ENCODE results near the gene MUC20.
"Not testable (repeated sequence)": the region's sequence is repeated elsewhere in the genome, so short reads cannot be mapped to it uniquely, and the experiment has no call there.

Gene MUC20

DNA sequence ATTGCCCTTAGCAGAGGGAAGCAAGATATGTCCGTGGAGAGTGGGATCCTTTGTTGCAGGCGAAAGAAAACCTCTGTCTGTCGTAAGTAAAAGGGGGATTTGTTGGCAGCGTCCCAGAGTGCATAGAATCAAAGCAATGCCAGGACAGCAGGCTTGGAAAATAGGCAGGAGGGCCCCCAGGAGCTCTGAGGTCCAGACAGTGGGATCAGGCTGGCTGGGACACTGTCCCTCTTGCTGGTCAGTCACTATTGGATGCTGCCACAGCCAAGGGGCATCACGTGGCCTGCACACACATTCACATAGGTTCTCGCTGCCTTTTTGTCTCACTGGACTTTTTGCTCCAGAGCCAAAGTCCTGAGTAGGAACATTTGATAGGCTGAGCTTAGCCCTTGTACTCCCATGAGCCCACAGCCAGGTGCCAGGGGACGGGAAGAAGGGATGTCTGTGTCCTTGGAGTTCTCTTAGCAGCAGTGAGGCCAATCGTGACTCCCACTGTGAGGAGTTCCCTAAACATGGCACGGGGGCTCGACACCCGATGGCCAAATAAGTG, 10.7 kb downstream of the MUC20 start:
- no peak for DNase-seq

GRCh38 chr3:195732940-195733339, 12.2 kb downstream of the MUC20 start:
- no peak for DNase-seq

GRCh38 chr3:195735036-195735695, 14.4 kb downstream of the MUC20 start:
- no peak for DNase-seq

GRCh38 chr3:195736866-195737490, 16.2 kb downstream of the MUC20 start:
- no peak for DNase-seq

GRCh38 chr3:195737782-195738181, 17.0 kb downstream of the MUC20 start:
- DNase-seq: not testable (repeated sequence)

DNA sequence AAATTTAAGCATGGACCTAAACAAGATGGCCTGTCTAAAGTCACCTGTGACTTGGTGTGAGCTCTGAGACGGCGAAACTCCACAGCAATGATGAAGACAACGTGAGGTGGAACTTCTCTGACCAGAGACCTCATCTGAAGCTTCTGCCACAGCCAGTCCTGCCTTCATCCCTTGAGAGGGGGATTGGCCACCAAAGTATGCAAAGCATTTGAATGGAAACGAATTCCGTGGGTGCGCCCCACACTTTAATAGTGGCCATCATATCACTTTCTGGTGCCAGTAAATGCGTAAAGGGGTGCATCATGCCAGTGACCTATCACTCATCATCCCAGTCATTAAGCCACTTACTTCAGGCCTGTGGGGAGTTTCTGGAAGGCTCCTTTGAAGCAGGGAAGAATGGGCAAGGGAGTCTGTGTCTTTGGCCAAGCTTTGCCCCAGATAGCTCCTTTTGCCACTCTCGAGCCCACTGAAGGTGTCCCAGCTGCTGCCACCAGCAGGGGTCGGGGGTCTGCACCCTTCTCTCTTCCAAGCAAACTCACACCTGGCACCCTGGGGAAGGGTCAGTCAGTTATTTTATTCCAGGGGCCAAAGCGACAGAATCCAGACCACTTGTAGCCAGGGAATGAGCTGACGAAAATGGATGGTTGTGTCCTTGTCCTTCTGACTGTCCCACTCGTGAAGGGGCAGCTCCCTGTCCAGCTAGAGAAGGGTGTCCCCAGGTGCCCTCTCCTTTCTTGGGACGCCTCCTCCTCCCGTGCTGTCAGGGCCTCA, 17.7 kb downstream of the MUC20 start:
- no peak for DNase-seq

GRCh38 chr3:195739561-195740111, 18.9 kb downstream of the MUC20 start:
- no peak for DNase-seq

GRCh38 chr3:195744437-195744836, 23.7 kb downstream of the MUC20 start:
- DNase-seq: no peak

DNA sequence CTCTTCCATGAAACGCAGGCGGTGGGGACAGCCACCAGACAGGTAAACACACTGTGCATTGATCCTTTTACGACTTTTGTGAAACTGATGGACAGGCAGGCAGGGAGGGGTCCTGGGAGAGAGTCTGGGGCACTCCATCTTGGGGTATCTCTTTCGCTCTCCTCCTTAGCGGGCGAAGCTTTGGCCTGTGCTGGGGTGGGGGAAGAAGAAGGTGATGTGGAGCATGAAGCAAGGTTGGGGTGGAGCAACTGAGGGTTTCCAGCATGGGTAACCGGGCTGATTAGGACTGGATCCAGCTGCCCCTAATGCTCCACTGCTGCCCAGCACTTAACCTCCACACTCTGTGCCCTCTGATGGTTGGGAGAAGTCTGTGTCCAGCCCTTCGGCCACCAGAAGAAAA, 25.6 kb downstream of the MUC20 start:
- DNase-seq: no peak

DNA sequence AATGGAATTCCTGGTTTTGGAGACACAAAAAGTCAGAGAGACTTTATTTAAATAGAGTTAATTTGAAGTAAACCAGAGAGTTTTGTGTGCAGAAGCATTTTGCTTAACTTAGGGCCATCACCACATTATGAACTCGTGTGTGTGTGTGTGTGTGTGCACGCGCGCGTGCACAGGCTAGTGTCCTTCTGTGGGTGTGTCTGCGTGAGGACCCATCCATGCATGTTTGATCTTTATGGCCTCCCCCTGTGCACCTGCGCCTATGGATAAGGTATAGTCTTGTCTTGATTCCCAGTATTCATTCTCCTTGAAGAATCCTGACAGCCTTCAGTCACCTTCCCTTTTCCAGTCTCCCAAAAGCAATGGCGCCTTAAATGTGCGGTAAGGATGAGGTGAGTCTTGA, 26.0 kb downstream of the MUC20 start:
- DNase-seq: no peak

GRCh38 chr3:195748661-195749060, 27.9 kb downstream of the MUC20 start:
- no peak for DNase-seq

DNA sequence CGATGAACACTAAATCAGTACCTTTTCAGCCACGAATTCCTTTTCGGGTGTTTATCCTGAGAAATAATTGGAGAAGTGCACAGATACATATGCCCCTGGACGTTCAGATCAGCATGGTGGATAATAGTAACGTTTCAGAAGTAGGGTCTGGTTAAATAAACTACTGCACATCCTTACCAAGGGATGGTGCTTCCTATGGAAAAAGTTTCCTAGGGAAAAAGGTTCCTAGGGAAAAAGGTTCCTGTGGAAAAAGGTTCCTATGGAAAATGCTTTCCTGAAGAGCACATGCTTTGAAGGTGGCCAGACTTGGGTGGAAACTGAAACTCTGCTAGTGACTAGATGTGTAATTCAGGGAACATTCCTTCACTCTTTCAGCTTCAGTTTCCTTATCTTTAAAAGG, 28.3 kb downstream of the MUC20 start:
- DNase-seq: not testable (repeated sequence)

DNA sequence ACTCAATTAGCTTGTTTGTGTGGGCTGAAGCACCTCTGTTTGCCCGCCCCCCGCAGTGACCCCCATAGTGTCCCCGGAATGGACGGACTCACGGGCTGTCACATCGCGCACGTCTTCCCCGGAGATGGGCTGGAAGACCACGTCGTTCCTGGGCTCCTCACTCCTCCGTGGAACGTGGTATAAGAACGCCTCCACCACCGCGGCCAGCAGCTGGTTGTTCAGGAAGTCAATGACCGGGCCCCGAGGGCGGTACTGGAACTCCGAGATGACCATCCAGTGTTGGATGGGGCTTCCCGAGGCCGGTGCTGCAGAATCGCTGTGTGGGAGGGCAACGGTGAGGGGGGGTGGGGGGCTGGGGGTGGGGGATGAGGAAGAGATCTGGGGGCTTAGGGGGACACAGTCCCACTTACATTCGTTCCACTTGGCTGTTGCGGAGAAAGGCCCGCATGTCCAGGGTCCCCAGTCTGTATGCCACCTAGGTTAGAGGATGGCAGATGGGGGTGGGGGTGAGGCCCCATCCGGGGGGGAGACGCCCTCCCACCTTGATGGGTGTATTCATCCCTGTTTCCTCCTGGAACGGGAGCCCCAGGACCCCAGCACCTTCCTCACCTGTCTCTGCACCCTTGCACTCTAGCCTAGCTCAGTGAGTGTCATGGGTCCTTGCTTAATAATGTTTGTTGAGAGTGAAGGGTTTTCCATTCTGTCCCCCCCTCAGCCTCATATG, 30.2 kb downstream of the MUC20 start:
- DNase-seq: no peak

GRCh38 chr3:195751560-195751959, 30.8 kb downstream of the MUC20 start:
- DNase-seq: no peak

GRCh38 chr3:195752066-195752465, 31.3 kb downstream of the MUC20 start:
- no peak for DNase-seq

DNA sequence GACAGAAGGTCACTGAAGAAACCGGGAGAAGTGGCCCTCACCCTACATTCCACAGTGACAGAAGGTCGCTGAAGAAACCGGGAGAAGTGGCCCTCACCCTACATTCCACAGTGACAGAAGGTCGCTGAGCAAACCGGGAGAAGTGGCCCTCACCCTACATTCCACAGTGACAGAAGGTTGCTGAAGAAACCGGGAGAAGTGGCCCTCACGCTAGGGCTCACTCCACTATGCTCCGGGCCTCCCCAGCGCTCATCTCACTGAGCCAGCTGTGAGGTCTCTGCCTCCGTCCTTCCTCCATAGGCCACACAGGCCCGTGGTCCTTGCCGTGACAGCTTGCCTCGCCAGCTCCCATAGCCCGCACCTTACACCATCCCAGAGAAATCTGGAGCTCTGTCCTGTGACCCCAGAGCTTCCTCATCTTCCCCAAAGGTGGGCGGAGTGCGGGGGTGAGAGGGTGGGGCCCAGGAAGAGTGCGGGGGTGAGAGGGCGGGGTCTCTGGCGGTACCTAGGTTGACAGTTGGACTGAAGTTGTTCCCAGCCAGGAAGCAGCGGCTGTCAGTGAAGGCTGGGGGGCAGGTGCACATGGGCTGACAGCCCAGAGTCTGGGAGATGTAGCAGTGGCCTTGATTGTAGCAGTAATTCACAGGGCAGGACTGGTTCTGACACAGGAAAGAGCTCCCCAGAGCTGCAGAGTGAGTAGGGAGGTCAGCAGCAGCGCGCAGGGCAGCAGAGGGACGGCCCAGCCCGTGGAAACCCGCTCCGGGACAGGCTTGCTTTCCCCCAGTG, 32.0 kb downstream of the MUC20 start:
- DNase-seq: no peak

- no peak for DNase-seq
Measured at GRCh38 chr3:195753581-195753980, 32.8 kb downstream of the MUC20 start.

- DNase-seq: no peak
Measured at GRCh38 chr3:195754141-195754540, 33.4 kb downstream of the MUC20 start.

DNA sequence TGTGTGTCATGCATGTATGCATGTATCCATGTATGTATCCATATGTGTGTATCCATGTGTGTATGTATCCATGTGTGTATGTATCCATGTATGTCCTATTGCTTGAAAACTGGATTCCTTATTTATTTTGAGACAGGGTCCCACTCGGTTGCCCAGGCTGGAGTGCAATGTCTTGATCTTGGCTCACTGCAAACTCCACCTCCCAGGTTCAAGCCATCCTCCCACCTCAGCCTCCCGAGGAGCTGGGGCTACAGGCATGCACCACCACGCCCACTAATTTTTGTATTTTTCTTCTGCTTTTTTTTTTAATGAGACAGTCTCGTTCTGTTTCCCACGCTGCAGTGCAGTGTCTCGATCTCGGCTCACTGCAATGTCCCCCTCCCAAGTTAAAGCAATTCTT, 34.1 kb downstream of the MUC20 start:
- no peak for DNase-seq

GRCh38 chr3:195755391-195755790, 34.6 kb downstream of the MUC20 start:
- no peak for DNase-seq

DNA sequence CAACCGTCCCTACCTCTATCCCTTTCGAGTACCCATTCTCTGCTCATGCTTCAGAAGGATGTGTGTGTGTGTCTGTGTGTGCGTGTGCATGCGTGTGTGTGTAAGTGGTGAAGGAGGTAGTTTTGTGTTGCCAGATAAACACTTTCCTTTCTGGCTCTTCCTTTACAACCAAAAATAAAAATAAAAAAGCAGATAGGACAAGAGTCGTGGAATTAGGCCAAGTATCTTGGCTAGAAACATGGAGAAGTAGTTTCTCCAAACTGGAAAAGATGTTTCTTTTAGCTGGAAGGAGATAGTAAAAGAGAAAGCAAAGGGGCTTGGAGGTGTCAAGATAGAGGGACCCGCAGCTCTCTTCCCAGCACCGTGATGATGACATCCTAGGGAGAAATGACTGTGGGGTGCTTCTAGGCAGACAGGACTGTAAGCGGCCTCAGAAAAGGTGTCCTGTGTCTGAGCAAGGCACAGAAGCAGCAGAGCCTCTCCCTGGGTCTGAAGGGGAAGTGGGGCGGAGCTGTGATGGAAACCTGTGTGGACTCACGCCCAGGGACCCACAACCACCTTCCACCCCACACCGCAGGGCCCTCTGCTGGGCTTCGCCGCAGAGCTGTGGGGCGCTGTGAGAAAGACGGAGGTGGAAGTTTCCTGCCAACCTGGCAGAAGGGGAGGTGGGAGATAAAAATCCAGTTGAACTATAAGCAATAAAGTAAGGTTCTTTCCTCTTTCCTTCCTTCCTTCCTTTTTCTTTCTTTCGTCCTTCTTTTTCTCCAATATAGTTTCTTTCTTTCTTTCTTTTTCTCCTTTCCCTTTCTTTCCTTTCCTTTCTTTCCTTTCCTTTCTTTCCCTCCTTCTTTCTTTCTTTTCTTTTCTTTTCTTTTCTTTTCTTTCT, 35.3 kb downstream of the MUC20 start:
- no peak for DNase-seq
